ENCODE data around the gene PRRG2.

The PRRG2 gene

DNA sequence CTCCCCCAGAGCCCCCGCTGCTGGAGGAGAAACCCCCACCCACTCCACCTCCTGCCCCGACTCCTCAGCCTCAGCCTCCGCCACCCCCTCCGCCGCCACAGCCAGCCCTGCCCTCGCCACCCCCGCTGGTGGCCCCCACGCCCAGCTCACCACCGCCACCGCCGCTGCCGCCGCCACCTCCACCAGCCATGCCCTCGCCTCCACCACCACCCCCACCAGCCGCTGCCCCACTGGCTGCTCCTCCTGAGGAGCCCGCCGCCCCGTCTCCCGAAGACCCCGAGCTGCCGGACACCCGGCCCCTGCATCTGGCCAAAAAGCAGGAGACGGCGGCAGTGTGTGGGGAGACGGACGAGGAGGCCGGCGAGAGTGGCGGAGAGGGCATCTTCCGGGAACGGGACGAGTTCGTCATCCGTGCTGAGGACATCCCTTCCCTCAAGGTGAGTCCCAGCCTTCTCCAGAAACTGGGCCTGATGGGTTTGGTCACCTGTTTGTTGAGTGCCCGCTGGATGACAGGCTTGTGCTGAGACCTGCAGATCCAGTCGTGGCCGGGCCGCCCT, 20.4 kb downstream of the PRRG2 start:
- TF ChIP-seq, protein P1, sequence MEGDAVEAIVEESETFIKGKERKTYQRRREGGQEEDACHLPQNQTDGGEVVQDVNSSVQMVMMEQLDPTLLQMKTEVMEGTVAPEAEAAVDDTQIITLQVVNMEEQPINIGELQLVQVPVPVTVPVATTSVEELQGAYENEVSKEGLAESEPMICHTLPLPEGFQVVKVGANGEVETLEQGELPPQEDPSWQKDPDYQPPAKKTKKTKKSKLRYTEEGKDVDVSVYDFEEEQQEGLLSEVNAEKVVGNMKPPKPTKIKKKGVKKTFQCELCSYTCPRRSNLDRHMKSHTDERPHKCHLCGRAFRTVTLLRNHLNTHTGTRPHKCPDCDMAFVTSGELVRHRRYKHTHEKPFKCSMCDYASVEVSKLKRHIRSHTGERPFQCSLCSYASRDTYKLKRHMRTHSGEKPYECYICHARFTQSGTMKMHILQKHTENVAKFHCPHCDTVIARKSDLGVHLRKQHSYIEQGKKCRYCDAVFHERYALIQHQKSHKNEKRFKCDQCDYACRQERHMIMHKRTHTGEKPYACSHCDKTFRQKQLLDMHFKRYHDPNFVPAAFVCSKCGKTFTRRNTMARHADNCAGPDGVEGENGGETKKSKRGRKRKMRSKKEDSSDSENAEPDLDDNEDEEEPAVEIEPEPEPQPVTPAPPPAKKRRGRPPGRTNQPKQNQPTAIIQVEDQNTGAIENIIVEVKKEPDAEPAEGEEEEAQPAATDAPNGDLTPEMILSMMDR (IDR thresholded peaks at IDR 0.05; ENCODE audit: borderline replicate concordance, control extremely low read depth, extremely low read depth, insufficient read depth, missing control alignments) = no peak
- in situ Hi-C loops (cut with MboI; ENCODE audit: low sequenced_read_pairs, unreplicated experiment) = no loop called here

DNA sequence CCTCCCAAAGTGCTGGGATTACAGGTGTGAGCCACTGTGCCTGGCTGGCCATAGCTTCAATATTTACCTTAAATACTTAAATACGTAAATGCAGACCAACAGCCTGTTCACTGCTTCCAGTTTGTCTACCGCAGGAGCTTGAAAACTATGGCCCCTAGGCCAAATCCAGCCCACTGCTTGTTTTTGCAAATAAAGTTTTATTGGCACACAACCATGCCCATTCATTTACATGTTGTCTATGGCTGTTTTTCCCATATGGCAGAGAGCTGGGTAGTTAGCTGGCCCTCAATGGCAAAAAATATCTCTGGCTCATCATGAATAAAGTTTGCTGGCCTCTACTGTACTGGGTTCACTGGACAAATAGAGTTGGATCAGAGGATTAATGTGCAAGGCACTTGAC, 21.7 kb downstream of the PRRG2 start:
- in situ Hi-C loops (cut with MboI; ENCODE audit: low sequenced_read_pairs, unreplicated experiment) = no loop called here
- no peak for DNase-seq (ENCODE audit: low spot score)
- TF ChIP-seq, protein P1 (IDR thresholded peaks at IDR 0.05; ENCODE audit: borderline replicate concordance, control extremely low read depth, extremely low read depth, insufficient read depth, missing control alignments) = no peak

More for the DNA sequence above, 20.4 kb downstream of the PRRG2 start:
- DNase-seq (ENCODE audit: low spot score) = no peak

DNA sequence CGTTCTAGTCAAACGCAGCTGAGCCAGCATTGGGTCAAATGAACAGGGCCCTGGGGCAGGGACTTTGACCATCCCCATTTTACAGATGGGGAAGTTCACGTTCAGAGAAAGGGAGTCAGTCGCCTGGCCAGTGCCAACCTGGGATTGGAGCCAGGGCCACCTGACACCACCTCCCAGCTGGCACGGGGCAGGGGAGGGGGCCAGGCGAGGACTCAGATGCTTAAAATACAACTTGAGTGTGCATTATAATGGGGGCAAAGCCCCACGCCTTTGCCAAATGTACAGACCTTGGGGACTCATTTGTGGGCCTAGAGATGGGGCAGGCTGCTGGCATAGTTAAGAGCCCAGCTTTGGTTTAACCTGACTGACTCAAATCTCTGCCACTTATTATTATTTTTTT, 24.5 kb downstream of the PRRG2 start:
- no peak for DNase-seq (ENCODE audit: low spot score)
- TF ChIP-seq, protein P1 (IDR thresholded peaks at IDR 0.05; ENCODE audit: borderline replicate concordance, control extremely low read depth, extremely low read depth, insufficient read depth, missing control alignments) = no peak
- in situ Hi-C loops (cut with MboI; ENCODE audit: low sequenced_read_pairs, unreplicated experiment) = no loop called here

GRCh38 chr19:49609499-49610092, 28.5 kb downstream of the PRRG2 start:
- TF ChIP-seq, protein P1 (IDR thresholded peaks at IDR 0.05; ENCODE audit: borderline replicate concordance, control extremely low read depth, extremely low read depth, insufficient read depth, missing control alignments) = no peak
- no peak for DNase-seq (ENCODE audit: low spot score)
- in situ Hi-C loops (cut with MboI; ENCODE audit: low sequenced_read_pairs, unreplicated experiment) = no loop called here

DNA sequence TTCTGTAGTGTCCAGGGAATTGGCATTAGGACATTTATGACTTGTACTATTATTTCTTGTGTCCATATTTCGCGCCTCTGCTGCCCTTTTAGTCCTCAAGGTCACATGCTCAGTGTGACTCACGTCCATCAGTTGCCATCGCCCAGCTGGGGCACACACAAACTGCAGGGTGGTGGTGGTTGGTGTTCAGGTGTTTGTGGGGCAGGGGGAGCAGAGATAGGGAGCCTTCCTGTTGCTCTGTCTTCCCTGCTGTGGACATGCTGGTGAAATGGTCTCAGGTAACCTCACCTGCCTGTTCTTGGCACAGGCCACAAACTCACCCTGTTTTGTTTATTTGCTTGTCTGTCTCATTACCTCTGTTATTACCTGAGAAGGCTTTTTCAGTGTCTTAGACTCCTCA, 32.3 kb downstream of the PRRG2 start:
- TF ChIP-seq, protein P1 (IDR thresholded peaks at IDR 0.05; ENCODE audit: borderline replicate concordance, control extremely low read depth, extremely low read depth, insufficient read depth, missing control alignments) = no peak
- in situ Hi-C loops (cut with MboI; ENCODE audit: low sequenced_read_pairs, unreplicated experiment) = no loop called here
- DNase-seq (ENCODE audit: low spot score) = no peak

- TF ChIP-seq, protein P1 (IDR thresholded peaks at IDR 0.05; ENCODE audit: borderline replicate concordance, control extremely low read depth, extremely low read depth, insufficient read depth, missing control alignments) = no peak
- no peak for DNase-seq (ENCODE audit: low spot score)
- in situ Hi-C loops (cut with MboI; ENCODE audit: low sequenced_read_pairs, unreplicated experiment) = no loop called here
Observed at GRCh38 chr19:49614096-49614833, 33.1 kb downstream of the PRRG2 start.

Data from GM13976 (cell line).